Psoas muscle (tissue), 8 donors: Measurements from ENCODE around the gene ANKRD11. TPM values are rescaled to one million over a fixed set of nuclear protein-coding genes. Genes with fewer than 3 reads are reported as not detected.

Source experiments
- ATAC-seq, 4 donors: fragments of 200-7000 bp; cut with Tn5 transposase; one replicate each; pipeline ENCODE4 v1.9.1; 2020; ENCODE audit warnings: moderate library complexity in 3 of 4, mild to moderate bottlenecking in 2 of 4
- DNase-seq, 2 donors: peaks; one replicate each; pipeline ENCODE4 v3.0.0-alpha.2; 2020
- H3K27ac ChIP-seq: fragments of 200-600 bp; one replicate; pipeline ENCODE4 v1.8.0; 2022
- H3K27me3 ChIP-seq, 3 donors: fragments of 200-600 bp in 1 of 3; one replicate each; pipeline versions ENCODE4 v1.6.1 to v1.8.0; 2013 to 2022; ENCODE audit warnings: low read length in 2 of 3, mild to moderate bottlenecking in 2 of 3, moderate library complexity in 1 of 3; ENCODE audit not compliant: insufficient read depth in 3 of 3
- H3K36me3 ChIP-seq, 2 donors: fragments of 200-600 bp in 1 of 2; one replicate each; pipeline versions ENCODE4 v1.6.1 to v1.8.0; 2013 to 2022; ENCODE audit warnings: low read depth in 1 of 2, mild to moderate bottlenecking in 1 of 2, moderate library complexity in 1 of 2; ENCODE audit not compliant: insufficient read depth in 1 of 2
- H3K4me1 ChIP-seq: fragments of 200-600 bp; one replicate; pipeline ENCODE4 v1.8.0; 2022
- H3K4me3 ChIP-seq: fragments of 200-600 bp; one replicate; pipeline ENCODE4 v1.8.0; 2022; ENCODE audit warnings: mild to moderate bottlenecking
- H3K9me3 ChIP-seq: fragments of 200-600 bp; one replicate; pipeline ENCODE4 v1.8.0; 2022
- CTCF ChIP-seq: fragments of 200-600 bp; IDR thresholded peaks from one replicate; pipeline ENCODE4 v1.8.0; 2022; ENCODE audit warnings: antibody characterized with exemption
- WGBS, 3 donors: extraction: QIAGEN DNeasy Blood & Tissue Kit; methylation state at CpG; one replicate each; pipeline versions ENCODE4 v1.1.6 to v1.1.7; 2013; 5-methylcytosine and 5-hydroxymethylcytosine counted together
- intact Hi-C, 2 donors: fragments of 100-400 bp; cut with DNase I; formaldehyde crosslinking; loops; one replicate each; pipeline versions ENCODE4 v1.11.0 to v1.14.2; 2022
- polyA plus RNA-seq, 3 donors: library from polyadenylated mRNA; stranded (reverse); fragments of 200-250 nt; gene quantifications; one replicate each; pipeline ENCODE4 v1.2.3, GENCODE V29; 2013
- total RNA-seq, 4 donors: library from RNA; stranded (reverse); fragmentation: NEBNext Ultra II Directional in 2 of 4; extraction: Animal tissue kit (Norgen Biotek cat#: 25700) in 2 of 4; gene quantifications; one replicate each; pipeline versions ENCODE4 v1.2.1 to v1.2.4, GENCODE V29; 2021 to 2023
- donor health status: healthy with polysubstance abuse.
- donor health status: DM: no; HTN: no; CAD: no; lungs with moderate emphysema.
- donor health status: Bipolar disorder and iron deficiency.
- donor health status: healthy.
- donor health status: DM: yes; HTN: yes; CAD: no.
- donor health status: DM: no; HTN: no; CAD: no.
- donor health status: DM: no; HTN: no; CAD: no.
- donor health status: DM: yes; HTN: yes; CAD: no.

The ANKRD11 gene
- total and polyA plus RNA-seq, 7 donors, result 22.3 to 72.8 (median 57.2) TPM

- 60 to 62% (median 61%) methylated on average over 20 of the region's 20 CpGs for whole genome bisulfite sequencing, 3 donors
- no peaks in the 10 kb centered on the region for H3K9me3 ChIP-seq
- TF ChIP-seq CTCF, result no peak
- H3K4me1 ChIP-seq, result peaks cover 77% of the 10 kb centered on the region
- DNase-seq (no peak), ATAC-seq (peak in 1 of 4 donors; percentile 27)
- H3K4me3 ChIP-seq, result no peak overlapping the region
- peaks cover 5 to 15% of the 10 kb centered on the region in 2 donors for H3K36me3 ChIP-seq
- H3K27me3 ChIP-seq, result no peaks in the 10 kb centered on the region
- H3K27ac ChIP-seq, result peak overlapping the region; percentile 71
- intact Hi-C loops, result no loop called here
These were observed 174.4 kb downstream of the ANKRD11 start for GRCh38 chr16:89315791-89316581.

GRCh38 chr16:89315271-89315670 is 175.1 kb downstream of the ANKRD11 start:
- 62 to 76% (median 65%) methylated on average over 19 of the region's 19 CpGs for WGBS, 3 donors
- H3K4me1 ChIP-seq, result peaks cover 70% of the 10 kb centered on the region
- no peaks in the 10 kb centered on the region for H3K9me3 ChIP-seq
- H3K27me3 ChIP-seq, result no peaks in the 10 kb centered on the region
- intact Hi-C loops, result no loop called here
- no peak for ATAC-seq
- no peak for DNase-seq
- H3K27ac ChIP-seq, result peak overlapping the region; percentile 71
- no peak for TF ChIP-seq CTCF
- peaks cover 5 to 15% of the 10 kb centered on the region in 2 donors for H3K36me3 ChIP-seq
- H3K4me3 ChIP-seq, result no peak overlapping the region

- 74 to 83% (median 79%) methylated on average over 8 of the region's 8 CpGs for WGBS, 3 donors
- H3K27ac ChIP-seq, result peak overlapping the region; percentile 71
These were observed 175.5 kb downstream of the ANKRD11 start for GRCh38 chr16:89314854-89315253.

GRCh38 chr16:89314357-89314756 is 176.0 kb downstream of the ANKRD11 start:
- no peaks in the 10 kb centered on the region for H3K9me3 ChIP-seq
- H3K27ac ChIP-seq, result peak overlapping the region; percentile 71
- intact Hi-C loops, result no loop called here
- TF ChIP-seq CTCF, result no peak
- no peaks in the 10 kb centered on the region for H3K27me3 ChIP-seq
- peaks cover 5 to 15% of the 10 kb centered on the region in 2 donors for H3K36me3 ChIP-seq
- H3K4me3 ChIP-seq, result no peak overlapping the region
- DNase-seq (no peak), ATAC-seq (peak; percentile 10 to 23 (median 20))
- 56 to 78% (median 62%) methylated on average over 14 of the region's 14 CpGs for whole genome bisulfite sequencing, 3 donors
- peaks cover 63% of the 10 kb centered on the region for H3K4me1 ChIP-seq

More at GRCh38 chr16:89314854-89315253, 175.5 kb downstream of the ANKRD11 start:
- Histone ChIP-seq H3K9me3 (no peaks in the 10 kb centered on the region), H3K36me3 (peaks cover 5 to 15% of the 10 kb centered on the region in 2 donors), H3K4me3 (no peak overlapping the region), H3K4me1 (peaks cover 65% of the 10 kb centered on the region), H3K27me3 (no peaks in the 10 kb centered on the region)
- intact Hi-C loops, result no loop called here
- ATAC-seq, result no peak
- DNase-seq, result no peak
- TF ChIP-seq CTCF, result no peak
